ENCODE measurements around the gene AKT3.

- TF ChIP-seq TAF1 (IDR thresholded peaks at IDR 0.05; ENCODE audit: low read depth, low read length) (no peak), POLR2A (IDR thresholded peaks at IDR 0.05; ENCODE audit: low read depth, low read length) (no peak)
Measured at GRCh38 chr1:243638186-243638585, 211.9 kb downstream of the AKT3 start.

Measured in GM12891 (cell line).